ENCODE data around the gene EEIG2.

The EEIG2 gene

DNA sequence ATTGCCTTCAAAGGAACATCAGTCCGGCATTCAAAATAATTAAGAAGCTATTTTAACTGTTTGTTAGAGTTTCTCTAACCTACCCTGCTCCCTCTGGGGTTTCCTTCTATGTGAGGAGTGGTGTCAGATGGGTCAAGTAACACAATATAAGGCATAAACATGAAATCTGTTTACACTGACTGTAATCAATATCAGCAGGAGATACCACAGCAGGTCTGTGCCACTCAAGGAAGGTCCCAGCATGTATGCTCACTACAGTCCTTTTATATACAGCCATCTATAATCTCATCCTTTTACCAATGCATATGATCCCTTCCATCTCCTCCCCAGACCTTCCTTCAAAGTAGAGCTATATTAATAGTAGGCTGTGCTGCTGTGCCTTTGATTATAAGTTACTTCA lies 25.4 kb downstream of the EEIG2 start:
- DNase-seq: no peak

DNA sequence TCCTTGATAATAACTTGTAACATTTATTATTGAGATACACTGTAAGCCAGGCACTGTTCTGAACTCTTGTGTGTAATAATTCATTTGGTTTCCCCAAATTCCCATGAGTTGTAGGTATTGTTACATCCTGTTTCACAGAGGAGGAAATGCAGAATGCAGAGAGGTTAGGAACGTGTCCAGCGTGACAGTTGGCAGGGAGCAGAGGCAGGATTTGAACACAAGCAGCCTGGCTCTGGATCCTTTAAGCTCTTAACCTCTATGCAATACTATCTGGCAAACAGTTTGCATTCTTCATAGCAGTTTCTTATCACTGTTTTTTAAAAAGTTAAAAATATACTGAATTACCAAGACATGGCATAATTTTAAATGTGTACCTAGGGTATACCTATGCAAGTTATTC lies 30.5 kb downstream of the EEIG2 start:
- DNase-seq: no peak

DNA sequence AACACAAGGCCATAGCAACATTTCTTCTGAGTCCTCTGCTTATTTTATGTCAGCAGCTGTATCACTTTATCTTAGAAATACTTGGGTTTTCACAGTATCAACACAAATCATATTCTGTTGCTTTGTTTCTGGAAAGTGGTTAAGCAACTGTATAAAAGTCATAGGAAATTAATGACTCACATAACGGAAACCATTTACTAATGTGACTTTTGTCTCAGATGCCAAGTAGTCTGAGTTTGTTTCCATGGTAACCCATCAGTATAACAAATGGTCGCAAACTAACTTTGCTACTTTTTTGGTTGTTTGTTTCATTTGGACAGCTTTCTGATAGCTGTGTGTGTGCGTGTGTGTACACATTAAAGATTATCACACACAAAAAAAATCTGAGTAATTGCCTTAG lies 31.1 kb downstream of the EEIG2 start:
- no peak for DNase-seq

DNA sequence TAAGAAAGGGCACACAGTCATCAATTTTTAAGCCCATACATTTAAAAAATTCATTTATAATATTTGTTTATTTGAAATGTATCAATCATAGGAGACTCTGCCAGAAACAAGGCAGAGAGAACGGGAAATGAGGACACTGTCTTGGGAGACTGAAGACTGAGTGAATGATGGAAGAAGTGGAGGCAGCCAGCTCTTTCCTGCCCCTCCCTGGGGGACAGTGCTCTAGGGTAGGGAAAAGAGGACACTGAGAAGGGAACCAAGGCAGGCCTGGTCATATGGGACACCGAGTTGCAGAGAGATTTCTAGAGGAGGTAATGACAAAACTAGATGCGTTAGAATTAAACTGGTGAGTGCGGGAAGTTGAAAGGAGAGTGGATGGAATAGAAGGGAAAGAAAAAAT lies 31.6 kb downstream of the EEIG2 start:
- no peak for DNase-seq

DNA sequence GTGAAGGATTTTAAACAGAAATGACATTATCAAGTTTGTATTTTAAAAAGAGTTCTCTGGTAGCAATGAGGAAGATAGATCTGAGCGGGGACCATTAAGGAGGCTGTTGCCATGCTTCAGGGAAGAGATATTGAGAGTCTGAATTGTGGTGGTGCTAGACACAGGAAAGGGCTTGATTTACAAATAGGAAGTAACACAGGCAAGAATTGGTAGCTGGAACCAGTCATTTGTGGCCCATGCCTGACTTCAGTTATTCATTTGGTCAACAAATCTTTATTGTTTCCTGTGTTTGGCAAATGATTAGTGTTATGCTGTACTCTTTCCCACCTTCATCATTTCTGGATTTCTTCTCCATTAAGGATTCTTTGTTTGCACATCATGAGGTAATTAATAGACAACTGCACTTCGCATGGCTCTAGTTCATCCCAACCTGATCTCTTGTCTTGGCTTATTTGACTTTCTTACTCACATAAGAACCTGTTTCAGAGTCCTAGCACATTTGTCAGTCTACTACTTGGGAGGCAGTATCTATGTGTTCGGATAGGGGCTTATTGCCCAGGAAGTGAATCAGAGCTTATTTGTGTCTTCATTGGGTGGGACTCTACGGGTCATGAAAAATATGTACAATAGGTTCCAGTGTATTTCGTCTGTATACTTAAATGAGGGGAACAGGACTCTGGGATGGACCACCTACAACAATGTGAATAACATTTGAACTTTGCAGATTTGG lies 32.3 kb downstream of the EEIG2 start:
- no peak for DNase-seq

DNA sequence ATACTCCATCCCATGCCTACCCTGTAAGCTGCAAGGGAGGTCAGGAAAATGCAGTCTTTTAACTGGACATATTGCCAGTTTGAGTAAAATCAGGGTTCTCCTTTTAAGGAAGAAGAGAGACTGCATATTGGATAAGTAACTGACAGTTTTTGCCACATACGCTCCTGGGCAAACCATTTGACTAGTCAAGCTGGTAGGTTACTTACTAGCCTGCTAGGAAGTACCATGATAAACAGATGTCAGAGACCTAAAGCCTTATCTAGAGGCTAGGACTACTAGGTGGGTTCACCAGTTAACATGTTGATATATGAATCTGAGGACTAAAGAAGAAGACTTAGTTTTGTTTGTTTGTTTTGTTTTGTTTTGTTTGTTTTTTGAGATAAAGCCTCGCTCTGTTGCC lies 33.5 kb downstream of the EEIG2 start:
- no peak for DNase-seq

DNA sequence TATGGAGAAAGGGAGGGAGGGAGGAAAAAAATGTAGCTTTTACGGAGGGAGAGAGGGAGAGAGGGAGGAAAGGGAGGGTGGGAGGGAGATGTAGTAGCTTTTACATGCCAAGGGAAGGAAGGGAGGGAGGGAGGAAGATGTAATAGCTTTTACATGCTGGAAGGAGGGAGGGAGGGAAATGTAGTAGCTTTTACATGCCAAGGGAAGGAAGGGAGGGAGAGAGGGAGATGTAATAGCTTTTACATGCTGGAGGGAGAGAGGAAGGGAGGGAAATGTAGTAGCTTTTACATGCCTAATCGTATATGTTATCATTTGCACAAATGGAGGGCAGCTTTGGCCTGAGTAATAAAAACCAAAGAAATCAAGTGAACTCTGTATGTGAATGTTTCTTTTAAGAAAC lies 35.6 kb downstream of the EEIG2 start:
- no peak for DNase-seq

DNA sequence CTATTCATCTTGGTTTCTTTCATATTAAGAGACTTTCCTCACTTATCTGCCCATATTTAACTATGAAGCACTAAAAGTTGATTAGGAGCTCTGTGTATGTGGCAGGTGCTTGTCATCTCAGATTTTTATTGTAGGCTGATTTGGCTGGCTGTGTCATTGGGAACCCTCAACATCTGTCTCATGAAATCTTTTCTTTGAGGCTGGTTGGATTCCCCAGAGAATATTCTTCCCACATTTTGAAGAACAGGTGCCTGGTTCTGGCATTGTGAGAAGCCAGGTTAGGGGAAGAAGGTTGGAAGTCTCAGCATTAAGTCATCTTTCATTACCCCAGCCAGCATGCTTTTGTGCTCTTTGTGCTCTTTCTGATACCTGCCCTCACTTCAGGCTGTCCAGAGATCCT lies 37.1 kb downstream of the EEIG2 start:
- no peak for DNase-seq

DNA sequence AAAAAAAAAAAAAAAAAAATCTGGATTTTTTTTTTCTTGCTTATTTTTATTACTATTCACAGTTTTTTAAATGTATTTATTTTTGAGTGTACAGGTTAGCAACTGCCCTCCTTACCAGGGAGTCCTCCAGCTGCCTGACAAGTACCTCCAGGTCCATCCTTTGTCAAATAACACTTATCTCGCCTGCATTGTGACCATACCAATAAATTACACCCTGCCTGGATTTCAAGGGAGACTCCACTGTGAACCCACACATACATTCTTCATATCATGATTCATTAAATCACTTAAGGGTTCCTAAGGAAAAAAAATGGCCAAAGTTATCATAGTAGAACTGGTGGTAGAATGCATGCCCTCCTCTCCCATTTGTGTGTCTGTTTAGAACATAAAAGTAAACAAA lies 38.4 kb downstream of the EEIG2 start:
- DNase-seq: no peak

DNA sequence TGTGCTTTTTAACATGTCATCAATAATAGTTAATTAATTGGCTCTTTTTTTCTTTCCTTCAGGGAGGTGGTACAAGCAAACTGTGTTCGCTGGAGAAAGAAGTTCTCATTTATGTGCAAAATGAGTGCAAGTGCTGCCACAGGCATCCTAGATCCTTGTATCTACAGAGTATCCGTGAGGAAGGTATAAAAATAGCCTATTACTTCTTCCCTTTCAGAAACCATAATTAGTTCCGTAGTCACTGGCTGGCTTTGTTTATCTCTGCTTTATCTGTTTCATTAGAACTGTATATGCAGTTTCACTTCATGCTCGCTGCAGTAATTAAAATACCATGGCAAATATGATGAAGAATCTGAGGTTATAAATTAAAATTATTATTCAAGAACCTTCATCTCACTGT lies 40.6 kb downstream of the EEIG2 start:
- DNase-seq: no peak

DNA sequence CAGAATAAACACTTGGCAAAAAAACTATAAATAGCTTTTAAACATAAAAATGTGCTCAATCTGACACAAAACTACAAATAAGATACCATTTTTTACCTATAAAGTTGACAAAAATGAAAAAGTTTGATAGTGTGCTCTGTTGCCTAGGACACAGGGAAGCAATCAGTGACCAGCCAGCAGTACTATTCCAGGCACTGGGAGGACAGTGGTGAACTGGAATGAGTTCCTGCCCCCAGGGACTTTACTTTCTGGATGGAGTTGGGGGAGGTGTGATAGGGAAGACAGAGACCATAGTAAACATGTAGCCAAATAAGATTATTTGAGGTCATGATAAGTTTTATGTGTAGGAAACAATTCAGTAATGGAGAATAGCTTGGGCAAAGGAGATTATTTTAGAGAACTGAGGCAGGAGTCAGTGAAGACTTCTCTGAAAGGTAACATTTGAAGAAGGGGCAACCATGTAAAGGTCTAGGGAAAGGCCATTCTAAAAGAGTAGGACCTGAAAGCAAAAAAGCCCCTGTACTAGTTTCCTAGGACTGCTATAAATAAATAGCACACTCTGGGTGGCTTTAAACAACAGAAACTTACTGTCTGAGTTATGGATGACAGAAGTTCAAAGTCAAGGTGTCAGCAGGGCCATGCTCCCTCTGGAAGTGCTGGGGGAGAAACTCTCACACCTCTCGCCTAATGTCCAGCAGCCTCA lies 42.0 kb downstream of the EEIG2 start:
- no peak for DNase-seq

DNA sequence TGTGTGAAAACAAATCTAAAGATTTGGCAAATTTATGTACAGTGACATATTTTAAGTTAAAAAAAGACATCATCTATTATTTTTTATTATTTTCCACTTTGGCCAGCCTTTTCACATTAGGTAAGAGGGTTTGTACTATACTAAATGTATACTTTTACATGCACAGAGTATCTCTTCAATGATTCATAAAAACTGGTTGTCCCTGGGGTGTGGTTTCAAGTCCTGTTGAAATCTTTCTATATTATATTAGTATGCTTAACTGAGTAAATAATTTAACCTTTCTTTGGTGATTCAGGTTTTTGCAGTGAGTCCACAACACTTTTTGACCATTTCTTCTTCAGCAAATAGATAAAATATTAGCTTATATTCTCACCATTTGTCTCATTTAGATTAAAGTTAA lies 45.7 kb downstream of the EEIG2 start:
- no peak for DNase-seq

DNA sequence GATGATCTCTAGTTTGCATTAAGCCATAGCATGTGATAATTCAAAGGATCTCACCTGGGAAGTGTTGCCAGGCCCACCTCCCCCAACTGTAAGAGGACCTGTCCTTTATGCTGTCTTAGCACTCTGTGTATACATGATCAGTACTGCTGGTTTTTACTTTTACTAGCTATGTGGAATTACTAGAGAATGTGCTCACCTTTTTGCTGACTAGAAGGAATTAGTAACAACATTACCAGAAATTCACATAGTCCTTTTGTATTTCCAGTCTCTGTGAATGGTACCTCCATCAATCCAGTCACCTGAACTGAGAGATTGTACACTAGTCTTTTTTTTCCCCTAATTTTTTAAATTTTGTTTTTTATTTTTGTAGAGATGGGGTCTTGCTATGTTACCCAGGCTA lies 46.6 kb downstream of the EEIG2 start:
- no peak for DNase-seq

DNA sequence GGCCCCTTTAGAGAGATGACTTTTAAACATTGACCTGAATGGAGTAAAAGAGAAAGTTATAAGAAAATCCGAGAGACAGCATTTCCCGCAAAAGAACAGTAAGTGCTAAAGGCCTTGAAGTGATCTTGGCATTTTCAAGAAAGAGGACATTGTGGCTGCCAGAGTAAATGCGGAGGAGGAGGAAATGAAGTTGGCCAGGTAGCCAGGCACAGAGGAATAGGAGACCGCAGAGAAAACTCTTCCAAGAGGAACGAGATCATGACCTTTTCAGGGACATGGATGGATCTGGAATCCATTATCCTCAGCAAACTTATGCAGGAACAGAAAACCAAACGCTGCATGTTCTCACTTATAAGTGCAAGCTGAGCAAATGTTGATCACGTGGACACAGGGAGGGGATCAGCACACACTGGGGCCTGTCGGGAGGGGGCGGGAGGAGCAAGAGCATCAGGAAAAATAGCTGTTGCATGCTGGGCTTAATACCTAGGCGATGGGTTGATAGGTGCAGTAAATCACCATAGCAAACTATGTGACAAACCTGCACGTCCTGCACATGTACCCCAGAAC lies 49.7 kb downstream of the EEIG2 start:
- no peak for DNase-seq
